ENCODE data around the gene ZBTB16.

ZBTB16 gene

GRCh38 chr11:114297806-114298709, 238.5 kb downstream of the ZBTB16 start:
- DNase-seq (ENCODE audit: low read depth, low spot score), result no peak

DNA sequence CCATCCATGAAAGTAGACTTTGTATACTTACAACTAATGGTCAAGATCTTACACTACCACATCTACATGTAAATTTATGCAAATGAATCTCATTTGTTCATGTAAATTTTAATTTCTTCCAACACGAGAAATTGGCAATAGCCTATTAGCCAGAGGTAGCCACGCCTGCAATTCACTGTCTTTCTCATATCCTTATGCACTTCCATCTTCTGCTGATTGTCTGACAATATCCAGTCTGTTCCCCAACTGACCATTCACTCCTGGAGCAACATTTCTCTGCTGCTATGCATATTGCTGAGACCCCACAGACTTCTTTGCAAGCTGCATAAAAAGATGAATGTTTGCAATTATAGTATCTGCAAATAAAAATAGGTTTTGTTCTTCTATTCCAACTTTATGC, 239.2 kb downstream of the ZBTB16 start:
- no peak for DNase-seq (ENCODE audit: low read depth, low spot score)
